K562 (cell line): ENCODE data around the gene NKIRAS1. TPM values are rescaled to one million over a fixed set of nuclear protein-coding genes. Genes with fewer than 3 reads are reported as not detected.

ENCODE experiments used
- ATAC-seq: fragments of 200-7000 bp; cut with Tn5 transposase; 3 replicates; pipeline ENCODE4 v1.9.1; 2020; ENCODE audit warnings: moderate library complexity
- BruUV-seq: library from RNA; stranded (reverse); fragments of 400-500 nt; replicated peaks from 2 replicates; lab custom pipeline; 2021; lab: Mats Ljungman, UMichigan
- CTCF ChIA-PET: fragments of 300-600 bp; formaldehyde crosslinking; extraction: SDS; loops from one replicate; lab custom pipeline; 2021; ENCODE audit warnings: low intra/inter-chr PET ratio; lab: Yijun Ruan, JAX
- POLR2A ChIA-PET: fragments of 300-600, 350-650 bp; sonication (Branson Sonifier 250); formaldehyde crosslinking; extraction: SDS; loops from one replicate; lab custom pipeline; 2021; ENCODE audit warnings: antibody characterized with exemption, inconsistent platforms; lab: Yijun Ruan, JAX
- DNase-seq, 4 experiments: peaks; one replicate each; pipeline versions ENCODE4 v3.0.0 to v3.0.0-alpha.2; 2011 to 2018; ENCODE audit warnings: low spot score in 3 of 4, mixed read lengths in 3 of 4; ENCODE audit errors: extremely low read depth in 1 of 4
- FAIRE-seq: peaks from 2 replicates; lab custom pipeline; 2011; peaks lifted over from hg19 to GRCh38; lab: Jason Lieb, UNC
- H2AFZ ChIP-seq: 2 replicates; pipeline ENCODE4 v1.6.0; 2011; ENCODE audit warnings: low read depth, low read length, control low read depth, inconsistent platforms
- H3K27ac ChIP-seq: fragments of 200-600 bp; 3 replicates; pipeline ENCODE4 v1.8.0; 2011; ENCODE audit warnings: low read depth, mild to moderate bottlenecking, control low read depth, inconsistent platforms, low read length, moderate library complexity, mixed read lengths; ENCODE audit errors: extremely low read depth
- H3K27me3 ChIP-seq, 2 experiments: fragments of 300-600 bp in 1 of 2; 2 replicates in 1 of 2; 3 replicates in 1 of 2; pipeline versions ENCODE4 v1.6.0 to v1.8.0; 2011; ENCODE audit warnings: inconsistent platforms in 2 of 2, low read length in 2 of 2, mild to moderate bottlenecking in 1 of 2, mixed read lengths in 1 of 2, moderate library complexity in 1 of 2; ENCODE audit not compliant: control insufficient read depth in 2 of 2, insufficient read depth in 2 of 2
- H3K36me3 ChIP-seq: fragments of 300-600 bp; 3 replicates; pipeline ENCODE4 v1.8.0; 2011; ENCODE audit warnings: mild to moderate bottlenecking, low read length, inconsistent platforms; ENCODE audit not compliant: control insufficient read depth, insufficient read depth
- H3K4me1 ChIP-seq, 2 experiments: fragments of 200-600 bp in 1 of 2; replicated peaks in 1 of 2; 2 replicates in 1 of 2; 3 replicates in 1 of 2; pipeline versions ENCODE4 v1.5.1 to v1.8.0; 2011; ENCODE audit warnings: inconsistent platforms in 2 of 2, low read length in 2 of 2, mild to moderate bottlenecking in 1 of 2, mixed read lengths in 1 of 2, moderate library complexity in 1 of 2; ENCODE audit not compliant: control insufficient read depth in 2 of 2, insufficient read depth in 2 of 2
- H3K4me2 ChIP-seq: 2 replicates; pipeline ENCODE4 v1.6.1; 2011; ENCODE audit warnings: low read length, control low read depth, inconsistent platforms, mixed read lengths; ENCODE audit not compliant: insufficient read depth
- H3K4me3 ChIP-seq: fragments of 200-600 bp; sonication (generic), shearing (Covaris generic); 2 replicates; pipeline ENCODE4 v1.5.1; 2016; ENCODE audit warnings: control low read depth, inconsistent platforms
- H3K79me2 ChIP-seq: fragments of 200-600 bp; 3 replicates; pipeline ENCODE4 v1.8.0; 2011; ENCODE audit warnings: low read length, inconsistent platforms; ENCODE audit not compliant: control insufficient read depth, insufficient read depth
- H3K9ac ChIP-seq, 2 experiments: 2 replicates each; pipeline versions ENCODE4 v1.6.0 to v1.6.1; 2011; ENCODE audit warnings: low read depth in 2 of 2, low read length in 2 of 2, control low read depth in 1 of 2, inconsistent platforms in 1 of 2, mild to moderate bottlenecking in 1 of 2, mixed read lengths in 1 of 2; ENCODE audit not compliant: insufficient read depth in 1 of 2
- H3K9me1 ChIP-seq: one replicate; pipeline ENCODE4 v1.6.0; 2011; ENCODE audit warnings: inconsistent platforms, mild to moderate bottlenecking, low read length, moderate library complexity; ENCODE audit not compliant: control insufficient read depth, insufficient read depth
- H3K9me3 ChIP-seq: replicated peaks from 2 replicates; pipeline ENCODE4 v1.5.1; 2011; ENCODE audit warnings: low read depth, low read length, inconsistent platforms; ENCODE audit not compliant: control insufficient read depth, insufficient read depth
- H4K20me1 ChIP-seq: replicated peaks from 2 replicates; pipeline ENCODE4 v1.6.1; 2011; ENCODE audit warnings: low read length, inconsistent platforms, mixed read lengths; ENCODE audit not compliant: control insufficient read depth, insufficient read depth
- ERF ChIP-seq: fragments of 450-650 bp; formaldehyde crosslinking; IDR thresholded peaks from 2 replicates; pipeline ENCODE4 v1.4.0; 2020; ENCODE audit warnings: mild to moderate bottlenecking, mixed read lengths
- EZH2 ChIP-seq: IDR thresholded peaks from 2 replicates; pipeline ENCODE4 v1.6.1; 2012; ENCODE audit warnings: low read depth, mild to moderate bottlenecking, inconsistent platforms, low read length, borderline replicate concordance
- GATAD2B ChIP-seq: fragments of 450-650 bp; IDR thresholded peaks from 2 replicates; pipeline ENCODE4 v1.6.1; 2017; ENCODE audit warnings: mild to moderate bottlenecking, borderline replicate concordance
- ILF3 ChIP-seq: fragments of 450-650 bp; IDR thresholded peaks from 2 replicates; pipeline ENCODE4 v1.6.1; 2018; ENCODE audit warnings: antibody characterized with exemption, mild to moderate bottlenecking, moderate library complexity, borderline replicate concordance
- MCM5 ChIP-seq: fragments of 450-650 bp; IDR thresholded peaks from 2 replicates; pipeline ENCODE4 v1.6.1; 2016; ENCODE audit warnings: low read depth
- ZNF444 ChIP-seq: fragments of 250-450 bp; sonication (Bioruptor Pico); IDR thresholded peaks from 2 replicates; pipeline ENCODE4 v1.4.0; 2020; ENCODE audit warnings: mild to moderate bottlenecking, moderate library complexity
- WGBS: fragments of 100-300 bp; shearing (Covaris generic); methylation state at CpG from one replicate; pipeline ENCODE4 v1.1.6; 2016; ENCODE audit warnings: low coverage, mixed read lengths; ENCODE audit not compliant: insufficient coverage; ENCODE audit errors: missing lambda C conversion rate; 5-methylcytosine and 5-hydroxymethylcytosine counted together
- in situ Hi-C: fragments of 300-500 bp; cut with MboI; formaldehyde crosslinking; loops from 4 replicates; pipeline ENCODE4 v1.15.0; 2018; ENCODE audit warnings: inconsistent platforms, mixed read lengths
- intact Hi-C: fragments of 100-400 bp; cut with micrococcal nuclease; formaldehyde crosslinking; loops from 2 replicates; pipeline ENCODE4 v1.14.2; 2022
- polyA plus RNA-seq, 8 experiments: library from polyadenylated mRNA; depleted of rRNA in 4 of 8; stranded (reverse) in 5 of 8; unstranded in 3 of 8; fragments of >200 nt; fragmentation: Nextera tagmentation in 2 of 8; fragmentation: Illumina TruSeq in 1 of 8; extraction: Ambion mirVana in 2 of 8; extraction: Trizol in 1 of 8; gene quantifications; 2 replicates each; pipeline versions ENCODE4 v1.2.1 to v1.2.3, GENCODE V29; 2011 to 2014; ENCODE audit warnings: inconsistent platforms in 1 of 8, missing spikeins in 1 of 8
- total RNA-seq, 7 experiments: library from RNA; depleted of rRNA in 6 of 7; stranded (reverse); fragments of >200 nt in 6 of 7; fragmentation: Illumina TruSeq in 2 of 7; extraction: Trizol in 2 of 7; gene quantifications; 2 replicates each; pipeline versions ENCODE4 v1.2.1 to v1.2.3, GENCODE V29; 2011 to 2021; ENCODE audit warnings: low replicate concordance in 1 of 7

The NKIRAS1 gene
- total and polyA plus RNA-seq, 9 of the 15 experiments (the other 6 are each of a cell fraction or from before 2014, with no cell fraction given), result 5.1 to 10.3 (median 6.3) TPM

- Histone ChIP-seq H3K9ac (no peak overlapping the region), H3K4me1 (peaks cover 3% of the 10 kb centered on the region in 2 experiments; a peak in 3 of 5 replicates), H3K27ac (no peak overlapping the region), H3K27me3 (no peaks in the 10 kb centered on the region), H3K4me2 (no peak overlapping the region), H3K9me1 (no peaks in the 10 kb centered on the region), H4K20me1 (no peaks in the 10 kb centered on the region), H3K36me3 (peaks cover 2% of the 10 kb centered on the region; the same call in 2 of the 3 replicates), H3K9me3 (no peaks in the 10 kb centered on the region), H3K4me3 (no peak overlapping the region), H2AFZ (no peak overlapping the region), H3K79me2 (peaks cover 15% of the 10 kb centered on the region; the same call in 2 of the 3 replicates)
- DNase-seq (no peak), FAIRE-seq (no peak), ATAC-seq (no peak)
- POLR2A ChIA-PET, result interaction anchor here (0.7 kb wide), 1 partner anchor 167 kb away, joined by 3 read pairs; no protein-coding TSS in a partner anchor
- BruUV-seq, result no TSS peak
- intact Hi-C loops (loop anchor here (10.0 kb wide), 1 partner anchor 162 kb away; no protein-coding TSS in a partner anchor), in situ Hi-C loops (no loop called here)
- 97% methylated on average over 2 of the region's 2 CpGs for WGBS
- CTCF ChIA-PET, result no interaction called here
- TF ChIP-seq EZH2 (no peak), ZNF444 (CRISPR knock-in tag) (no peak), MCM5 (no peak), GATAD2B (no peak), ILF3 (no peak), ERF (CRISPR knock-in tag) (no peak)
Observed at GRCh38 chr3:23876923-23877322, 39.9 kb downstream of the NKIRAS1 start.
